ENCODE measurements around the gene RUVBL1.

GRCh38 chr3:128098234-128098633 lies 25.4 kb downstream of the RUVBL1 start:
- TF ChIP-seq CTCF (IDR thresholded peaks at IDR 0.05) (no peak), POLR2A (IDR thresholded peaks at IDR 0.05) (no peak), POLR2AphosphoS5 (IDR thresholded peaks at IDR 0.05) (no peak), EP300 (IDR thresholded peaks at IDR 0.05) (no peak)

Data from sigmoid colon (tissue), 4 donors.